Stimulated activated CD4-positive, alpha-beta T cell treated with anti-CD3 and anti-CD28 coated beads, Interleukin-2, amount 100 ng/mL, for 24 hours (primary cell): ENCODE data around the gene TUT1.
"Not testable (repeated sequence)": the region's sequence is repeated elsewhere in the genome, so short reads cannot be mapped to it uniquely, and the experiment has no call there.

Experiments
- DNase-seq, 2 donors: peaks; one replicate each; pipeline ENCODE4 v3.0.0-alpha.2; 2020

TUT1 gene

DNA sequence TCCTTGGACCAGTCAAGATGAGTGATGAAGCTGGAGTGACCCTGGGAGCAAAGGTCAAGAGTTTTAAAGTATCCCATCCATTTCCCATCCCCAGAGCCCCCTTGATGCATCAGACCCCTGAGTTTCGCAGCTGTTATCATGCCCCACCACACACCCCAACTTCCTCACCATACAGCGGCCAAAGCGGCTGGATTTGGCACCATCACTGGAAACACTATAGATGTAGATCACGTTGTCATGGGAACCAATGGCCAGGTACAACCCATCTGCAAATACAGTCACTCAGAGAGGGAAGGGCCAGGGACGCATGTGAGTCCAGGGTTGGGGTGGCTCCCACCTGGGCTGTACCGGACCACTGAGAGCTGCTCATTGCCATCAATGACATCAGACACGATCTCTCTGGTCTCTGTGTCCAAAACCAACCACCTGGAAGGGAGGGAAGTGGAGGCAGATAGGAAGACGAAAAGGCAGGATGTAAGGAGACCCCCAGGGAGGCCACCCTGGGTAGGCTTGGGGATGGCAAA, 12.5 kb upstream of the TUT1 start:
- no peak for DNase-seq

DNA sequence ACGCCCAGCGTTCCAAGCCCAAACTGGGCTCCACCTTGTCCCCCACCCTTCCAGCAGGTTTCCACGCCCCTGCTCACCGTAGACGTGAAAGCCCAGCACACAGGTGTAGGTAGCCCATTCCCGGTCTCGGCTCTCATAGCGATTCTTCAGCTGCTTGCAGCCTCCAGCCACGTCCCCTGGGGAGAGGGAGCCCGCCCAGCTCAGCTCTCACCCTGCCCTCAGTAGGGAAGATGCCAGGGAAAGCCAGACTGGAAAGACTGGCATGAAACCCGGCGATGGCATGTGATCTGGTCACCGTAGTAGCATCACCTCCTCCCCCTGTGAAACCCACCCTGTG, 11.7 kb upstream of the TUT1 start:
- DNase-seq: no peak

DNA sequence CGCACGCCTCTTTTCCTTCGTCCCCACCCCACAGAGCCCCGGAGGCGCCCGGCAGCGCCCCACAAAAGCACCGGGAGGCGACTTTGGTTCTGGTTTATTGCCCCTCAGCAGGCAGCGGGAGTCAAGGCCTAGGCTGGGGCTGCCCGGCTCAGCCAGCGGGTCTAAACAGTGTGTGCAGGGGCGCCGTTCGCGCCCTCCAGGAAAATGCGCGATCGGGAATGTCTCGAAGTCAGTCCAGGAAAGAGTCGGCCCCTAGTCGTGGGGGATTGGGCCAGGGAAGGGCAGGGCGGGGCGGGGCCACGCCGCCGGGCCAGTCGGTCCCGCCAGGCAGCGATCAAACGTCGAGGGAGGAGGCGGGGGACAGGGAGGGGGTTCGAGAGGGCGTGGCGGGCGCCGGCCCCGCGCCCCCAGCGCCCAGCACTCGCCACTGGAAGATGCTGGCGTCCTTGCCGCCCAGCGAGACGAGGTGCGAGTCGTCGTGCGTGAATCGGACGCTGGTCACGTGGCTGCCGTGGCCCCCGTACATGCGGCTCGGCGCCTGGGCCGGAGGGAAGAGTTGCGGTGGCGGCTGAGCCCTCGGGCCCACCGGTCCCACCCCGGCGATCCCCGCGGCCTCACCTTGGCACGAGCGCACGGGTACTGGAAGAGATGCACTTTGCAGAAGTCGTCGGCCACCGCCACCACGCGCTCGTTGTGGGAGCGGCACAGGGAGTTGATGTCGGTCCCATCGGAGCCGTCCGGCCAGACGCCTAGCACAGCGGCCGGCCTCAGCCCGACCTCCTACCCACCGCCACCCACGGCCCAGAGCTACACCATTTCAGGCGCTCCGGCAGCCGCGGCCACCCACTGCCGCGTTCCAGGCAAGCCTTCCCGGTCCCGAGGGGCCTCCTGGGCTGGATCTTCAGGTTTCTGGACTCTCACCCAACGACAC, 11.1 kb upstream of the TUT1 start:
- DNase-seq: peak in 1 of 2 donors; percentile 44

DNA sequence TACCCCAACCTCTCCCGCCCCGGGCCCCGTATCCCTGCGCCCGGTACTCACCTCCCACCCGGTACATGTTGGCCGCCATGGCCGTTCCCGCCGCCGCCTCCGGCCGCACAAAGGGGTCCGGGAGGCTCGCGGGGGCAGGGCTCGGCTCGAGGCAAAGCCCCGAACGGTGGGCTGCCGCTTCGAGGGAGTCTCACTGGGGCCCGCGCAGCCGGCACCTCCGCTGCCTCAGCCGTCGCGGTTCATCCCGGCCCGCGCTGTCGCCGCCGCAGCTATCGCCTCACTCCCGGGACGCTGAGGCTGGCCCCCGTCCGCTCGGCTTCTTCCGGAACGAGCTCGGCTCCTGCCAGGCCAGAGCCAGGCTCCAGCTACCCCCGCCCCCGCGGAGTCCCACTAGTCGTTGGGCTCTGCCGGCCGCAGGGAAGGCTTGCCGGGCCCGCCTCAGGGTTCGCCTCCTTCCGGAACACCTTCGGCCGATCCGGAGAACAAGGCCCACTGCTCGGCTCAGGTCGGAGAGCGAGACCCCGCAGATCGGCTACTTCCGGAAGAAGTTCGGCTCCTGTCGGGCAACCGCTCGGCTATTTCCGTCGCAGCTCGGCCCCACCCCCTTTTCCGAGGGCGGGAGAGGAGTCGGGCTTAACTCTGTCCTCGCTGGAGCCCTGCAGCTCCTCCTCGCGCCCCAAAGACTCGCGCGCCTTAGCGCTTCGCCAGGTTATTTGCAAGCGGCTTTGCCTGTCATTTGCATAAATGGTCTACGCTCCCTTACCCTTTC, 10.2 kb upstream of the TUT1 start, which contains the start of gene MTA2:
TSS of gene MTA2 (minus strand) at position 494 of the 769 bp plus-strand sequence. CDS start at position 79, 415 bp downstream.
- DNase-seq: peak; percentile 100

DNA sequence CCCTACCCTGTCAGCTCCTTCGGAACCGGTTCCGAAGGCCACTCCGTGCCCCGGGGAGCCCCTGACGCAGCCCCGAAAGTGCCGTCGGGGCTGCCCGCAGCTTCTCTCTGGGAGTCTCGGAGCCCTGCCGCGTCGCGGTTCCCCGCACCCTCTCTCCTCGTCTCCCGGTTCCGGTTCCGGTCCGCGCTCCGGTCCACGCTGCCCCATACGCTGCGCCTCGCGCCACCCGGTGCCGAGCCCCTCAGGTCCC, 9.7 kb upstream of the TUT1 start:
- DNase-seq: peak; percentile 67

DNA sequence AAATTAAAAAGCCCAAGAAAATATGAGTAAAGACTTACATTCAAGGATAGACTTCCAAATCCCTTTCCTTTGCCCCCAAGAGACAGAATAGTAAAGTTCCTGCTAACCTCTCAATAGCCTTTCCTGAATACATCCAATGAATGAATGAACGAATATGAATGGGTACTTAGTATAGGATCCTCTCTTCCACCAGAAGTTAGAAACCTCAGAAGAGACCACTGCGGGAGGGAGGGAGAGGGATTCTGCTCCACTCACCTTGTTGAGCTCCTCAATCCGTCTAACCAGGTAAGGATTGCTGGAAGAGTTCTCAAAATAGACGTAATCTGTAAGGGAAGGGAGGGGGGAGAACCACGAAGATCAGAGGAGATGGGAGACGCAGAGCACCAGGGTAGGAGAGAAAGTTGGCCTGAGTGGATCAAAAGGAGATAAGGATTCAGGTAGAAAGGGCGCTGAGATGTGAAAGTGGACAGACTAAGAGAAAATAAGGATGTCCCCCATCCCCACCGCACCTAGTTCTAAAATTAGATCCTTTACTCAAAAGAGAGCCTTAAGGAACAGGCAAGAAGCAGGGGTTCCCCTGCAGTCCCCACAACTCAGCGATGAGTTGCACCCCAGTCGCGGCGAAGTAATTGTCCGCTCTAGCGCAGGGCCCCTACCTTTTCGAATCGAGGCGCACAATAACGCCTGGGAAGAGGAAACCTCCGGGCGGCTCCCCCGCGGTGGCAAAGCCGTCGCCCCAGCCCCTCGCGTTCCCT, 9.2 kb upstream of the TUT1 start:
- no peak for DNase-seq

DNA sequence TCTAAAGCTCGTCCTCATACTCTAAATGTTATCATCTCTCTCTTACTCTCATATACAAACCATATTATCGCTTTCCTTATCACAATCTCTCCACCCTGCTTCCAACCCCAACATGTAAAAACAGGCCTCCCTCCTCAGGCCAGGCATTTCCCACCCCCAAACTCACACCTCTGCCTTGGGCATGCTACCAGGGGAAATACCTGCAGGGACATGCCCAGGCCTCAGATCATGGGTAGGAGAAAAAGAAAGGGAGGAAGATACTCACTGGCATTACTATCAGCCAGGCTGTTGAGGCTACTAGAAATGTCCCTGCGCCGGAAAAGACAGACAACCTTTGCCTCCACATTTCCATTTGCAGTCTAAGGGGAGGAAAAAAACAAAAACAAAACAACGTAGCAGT, 8.6 kb upstream of the TUT1 start:
- peak in 1 of 2 donors; percentile 34 for DNase-seq

DNA sequence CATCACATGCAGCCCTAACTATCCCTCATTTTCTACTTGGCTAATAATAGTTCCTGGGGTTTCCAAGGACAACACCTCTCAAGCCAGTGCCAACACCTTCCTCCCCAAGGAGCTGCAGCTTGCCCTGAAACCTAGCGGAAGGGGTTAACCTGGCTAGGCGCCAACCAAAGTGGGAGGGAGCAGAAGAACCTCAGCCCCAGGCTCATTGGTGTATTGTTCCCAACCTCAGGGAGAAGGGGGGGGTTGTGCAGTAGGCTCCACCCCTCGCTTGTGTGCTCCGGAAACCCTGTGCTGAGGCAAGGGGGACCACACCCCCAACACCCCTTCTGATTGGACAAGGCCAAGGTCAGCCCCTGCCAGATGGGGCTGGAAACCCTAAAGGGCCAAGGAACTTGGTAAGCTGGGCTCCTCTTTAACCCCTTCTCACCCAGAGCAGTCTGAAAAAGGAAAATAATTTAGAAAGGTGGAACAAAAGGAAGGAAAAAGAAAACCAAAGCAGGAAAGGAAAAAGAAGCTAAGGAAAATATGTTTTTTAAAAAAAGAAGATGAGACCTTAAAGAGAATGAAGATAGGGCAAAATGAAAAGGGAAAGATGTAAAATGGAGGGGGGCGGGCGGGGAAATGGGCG, 7.9 kb upstream of the TUT1 start:
- DNase-seq: peak; percentile 93 to 96

DNA sequence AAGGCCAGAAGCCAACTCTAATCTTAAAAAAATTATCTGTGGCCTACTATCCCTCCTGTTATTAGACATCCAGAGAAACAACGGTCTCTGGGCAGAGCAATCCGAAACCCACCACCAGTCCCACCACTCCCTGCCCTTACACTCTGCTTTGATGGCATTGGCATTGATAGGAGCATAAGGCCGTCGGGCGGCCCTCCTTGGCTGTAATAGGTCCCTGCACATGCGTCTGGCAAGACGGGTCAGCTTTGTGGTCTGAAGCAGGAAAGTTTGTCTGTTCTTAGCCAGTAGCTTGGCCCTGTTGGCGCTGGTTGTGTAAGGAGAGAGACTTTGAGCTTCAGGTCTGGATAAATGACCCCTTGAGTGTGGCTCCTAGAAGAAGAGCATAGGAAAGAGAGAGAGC, 3.8 kb upstream of the TUT1 start:
- DNase-seq: no peak

DNA sequence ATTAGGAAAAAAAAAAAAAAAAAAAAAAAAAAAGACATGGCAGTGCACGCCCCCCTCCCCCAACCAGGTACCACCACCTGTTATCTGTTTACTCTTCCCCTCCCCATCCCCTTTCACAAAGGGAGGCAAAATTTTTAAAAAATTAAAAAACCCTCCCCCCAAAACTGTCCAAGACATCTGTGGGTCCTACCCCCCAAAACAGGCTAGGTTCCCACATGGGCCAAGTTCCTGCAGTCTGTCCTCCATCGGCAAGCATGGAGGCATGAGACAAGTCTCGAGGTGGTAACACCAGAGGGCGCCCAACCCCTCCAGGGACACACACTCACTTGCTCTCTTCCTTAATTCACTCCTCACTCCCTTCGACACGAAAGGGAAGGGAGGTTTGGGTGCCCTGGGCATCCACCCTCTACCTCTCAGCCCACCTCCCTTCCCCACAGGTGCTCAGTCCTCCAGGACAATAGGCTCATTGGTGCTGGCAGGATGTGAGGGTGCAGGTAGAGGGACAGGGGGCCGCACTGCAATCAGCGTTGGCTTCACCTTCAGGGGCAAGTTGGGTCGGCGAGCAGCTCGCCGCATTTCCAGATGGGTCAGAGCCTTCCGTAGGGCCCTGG, 2.2 kb upstream of the TUT1 start:
- DNase-seq: peak; percentile 82 to 83

DNA sequence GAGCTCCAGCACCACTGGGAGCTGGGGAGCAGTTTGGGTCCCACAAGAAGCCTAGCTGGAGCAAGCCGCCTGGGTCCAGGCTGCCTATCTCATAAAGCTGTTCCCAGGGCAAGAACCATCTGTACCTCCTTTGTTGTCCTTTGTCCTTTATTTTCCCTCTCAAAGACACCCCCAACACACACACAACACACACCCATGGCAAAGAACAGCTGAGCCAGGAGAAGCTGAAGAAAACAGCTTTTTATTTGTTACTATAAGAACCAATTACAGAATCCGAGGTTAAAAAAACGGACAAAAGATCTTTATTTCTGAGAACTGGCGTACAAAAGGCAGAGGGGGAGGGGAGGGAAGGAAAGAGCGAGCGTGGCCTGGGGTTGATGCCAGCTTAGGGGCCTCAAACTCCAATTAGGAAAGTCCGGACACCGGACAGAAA, 1.7 kb upstream of the TUT1 start:
- no peak for DNase-seq

DNA sequence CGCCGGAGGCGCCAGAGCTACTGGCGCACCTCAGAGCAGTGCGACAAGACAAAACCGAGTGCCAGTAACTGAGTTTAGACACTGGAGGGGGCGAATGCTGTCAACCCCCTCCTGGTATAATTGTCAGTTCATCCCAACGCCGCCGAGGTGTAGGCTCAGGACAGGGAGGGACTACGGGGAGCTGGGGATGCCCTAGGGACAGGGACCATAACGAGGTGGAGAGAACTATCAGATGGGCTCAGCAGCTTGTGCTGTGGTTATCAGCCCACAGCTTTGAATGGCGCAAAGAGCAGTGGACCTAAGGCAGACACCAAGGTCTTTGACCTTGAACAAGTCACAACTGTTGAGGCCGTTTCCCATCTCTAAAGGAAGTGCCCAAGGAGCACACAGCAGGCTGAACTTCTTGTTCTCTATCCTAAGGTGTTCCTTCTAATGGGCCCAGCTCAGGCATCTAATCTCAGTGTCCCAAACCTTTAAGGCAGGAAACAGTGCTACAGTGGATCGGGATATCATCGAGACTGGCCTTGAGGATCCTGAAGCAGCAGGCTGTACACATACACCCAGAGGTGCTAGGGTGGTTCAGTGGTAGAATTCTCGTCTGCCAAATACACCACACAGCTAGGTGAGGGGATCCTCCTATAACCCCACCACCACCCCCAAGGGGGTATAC, 958 bp upstream of the TUT1 start:
- DNase-seq: no peak

DNA sequence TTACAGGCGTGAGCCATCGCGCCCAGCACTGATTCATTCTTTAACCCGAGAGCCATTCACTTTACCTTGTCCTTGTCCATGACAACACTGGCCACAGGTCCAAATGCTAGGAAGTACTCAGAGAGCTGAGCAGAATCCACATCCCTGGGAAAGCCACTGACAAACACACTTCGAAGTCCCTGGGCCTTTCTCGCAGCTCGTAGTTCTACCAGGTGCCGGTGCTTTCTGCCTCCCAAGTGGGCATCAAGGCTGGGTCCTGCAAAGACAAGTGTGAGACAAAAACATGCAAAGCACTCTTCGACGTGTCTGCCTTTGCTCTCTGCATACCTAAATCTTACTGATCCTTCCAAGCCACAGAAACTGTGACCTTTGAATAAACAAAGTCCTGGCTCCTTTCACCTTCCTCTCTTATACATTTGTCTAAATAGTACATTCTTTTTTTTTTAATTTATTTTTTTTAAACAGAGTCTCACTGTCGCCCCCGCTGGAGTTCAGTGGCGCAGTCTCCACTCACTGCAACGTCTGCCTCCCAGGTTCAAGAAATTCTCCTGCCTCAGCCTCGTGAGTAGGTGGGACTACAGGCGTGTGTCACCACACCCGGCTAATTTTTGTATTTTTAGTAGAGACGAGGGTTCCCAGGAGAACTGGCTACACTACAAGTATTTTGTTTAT, 2.2 kb downstream of the TUT1 start:
- DNase-seq: peak in 1 of 2 donors; percentile 38

DNA sequence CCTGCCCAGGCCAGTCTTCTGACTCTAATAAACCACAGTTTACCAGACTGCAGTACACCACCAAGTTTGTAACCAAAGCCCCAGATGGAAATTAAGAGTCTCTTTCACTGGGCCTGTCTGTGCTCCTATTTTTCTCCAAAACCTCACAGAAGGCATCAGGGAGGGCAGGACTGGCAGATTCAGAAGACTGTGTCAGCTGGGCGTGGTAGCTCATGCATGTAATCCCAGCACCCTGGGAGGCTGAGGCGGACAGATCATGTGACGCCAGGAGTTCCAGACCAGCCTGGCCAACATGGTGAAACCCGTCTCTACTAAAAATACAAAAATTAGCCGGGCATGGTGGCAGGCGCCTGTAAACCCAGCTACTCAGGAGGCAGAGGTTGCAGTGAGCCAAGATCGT, 6.0 kb downstream of the TUT1 start:
- not testable (repeated sequence) for DNase-seq

DNA sequence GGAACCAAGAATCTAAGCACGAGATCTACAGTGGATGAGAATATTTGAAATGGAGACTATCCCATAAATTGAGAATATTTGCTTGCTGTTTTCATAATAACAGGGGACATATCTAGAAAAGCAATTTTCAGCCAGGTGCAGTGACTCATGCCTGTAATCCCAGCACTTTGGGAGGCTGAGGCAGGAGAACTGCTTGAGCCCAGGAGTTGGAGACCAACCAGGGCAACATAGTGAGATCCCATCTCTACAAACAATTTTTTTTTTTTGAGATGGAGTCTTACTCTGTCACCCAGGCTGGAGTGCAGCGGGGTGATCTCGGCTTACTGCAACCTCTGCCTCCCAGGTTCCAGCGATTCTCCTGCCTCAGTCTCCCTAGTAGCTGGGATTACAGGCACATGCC, 9.6 kb downstream of the TUT1 start:
- not testable (repeated sequence) for DNase-seq

DNA sequence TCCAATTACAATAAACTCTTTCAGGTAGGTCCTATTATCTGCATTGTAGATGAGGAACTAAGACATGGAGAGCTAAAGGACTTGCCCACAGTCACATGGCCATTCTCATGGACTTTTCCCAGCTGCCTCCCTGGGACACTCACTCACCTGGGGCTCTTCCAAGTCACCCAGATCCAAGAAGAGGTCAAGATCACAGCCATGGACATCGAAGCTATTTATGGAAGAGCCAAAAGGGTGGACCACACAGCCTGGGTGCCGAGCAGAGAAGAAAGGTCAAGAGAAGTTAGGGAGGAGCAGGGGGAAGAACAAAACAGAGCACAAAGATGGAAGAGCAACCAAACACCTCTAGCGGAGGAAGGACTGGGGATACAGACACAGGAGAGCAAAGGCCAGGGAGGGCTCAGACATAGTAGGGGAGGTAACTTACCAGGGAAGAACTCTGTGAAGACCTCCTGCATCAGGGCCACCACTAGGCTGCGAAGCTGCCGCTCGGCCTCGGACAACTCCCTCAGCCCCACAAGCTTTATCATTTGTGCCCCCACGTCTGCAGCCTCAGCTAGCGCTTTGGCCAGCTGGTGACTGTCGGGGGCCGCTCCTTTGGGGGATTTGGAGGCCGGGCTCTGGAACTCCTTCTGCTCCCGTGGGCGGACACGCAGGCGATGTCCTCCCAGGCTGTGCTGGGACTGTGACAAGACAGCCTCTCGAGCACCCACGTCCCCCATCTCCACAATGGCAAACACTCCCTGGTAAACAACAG, 10.2 kb downstream of the TUT1 start:
- DNase-seq: no peak

DNA sequence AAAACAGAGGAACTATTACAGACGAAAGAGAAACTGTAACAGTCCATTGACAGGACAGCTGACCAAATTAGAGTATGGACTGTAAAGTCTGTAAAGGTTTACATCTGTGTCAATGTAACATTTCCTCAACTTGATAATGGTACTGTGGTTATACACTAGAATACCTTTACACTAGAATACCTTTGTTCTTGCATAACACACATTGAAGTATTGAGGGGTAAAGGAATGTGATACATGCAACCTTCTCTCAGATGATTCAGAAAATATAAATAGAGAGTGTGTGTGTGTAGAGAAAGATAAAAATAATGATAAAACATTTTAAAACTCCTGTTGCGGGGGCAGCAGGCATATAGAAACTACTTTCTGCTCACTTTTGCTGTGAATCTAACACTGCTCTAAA, 12.1 kb downstream of the TUT1 start:
- no peak for DNase-seq

DNA sequence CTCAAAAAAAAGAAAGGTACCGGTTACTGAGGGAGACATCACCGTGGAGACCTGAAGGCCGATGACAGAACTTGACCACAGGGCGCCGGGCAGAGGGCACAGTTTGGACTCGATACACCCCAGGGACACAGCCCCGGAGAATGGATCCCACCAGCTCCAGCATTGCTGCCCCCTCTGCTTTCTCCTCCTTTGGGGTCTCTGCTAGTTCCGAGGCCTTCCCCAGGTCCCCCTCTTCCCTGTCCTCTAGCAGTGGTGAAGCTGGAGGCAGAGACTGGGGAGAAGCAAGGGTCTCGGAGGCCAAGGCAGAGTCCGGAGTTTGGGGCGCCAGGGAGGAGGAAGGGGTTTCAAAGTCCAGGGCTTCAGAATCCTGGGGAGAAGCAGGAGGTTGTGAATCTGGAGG, 12.8 kb downstream of the TUT1 start:
- DNase-seq: no peak

DNA sequence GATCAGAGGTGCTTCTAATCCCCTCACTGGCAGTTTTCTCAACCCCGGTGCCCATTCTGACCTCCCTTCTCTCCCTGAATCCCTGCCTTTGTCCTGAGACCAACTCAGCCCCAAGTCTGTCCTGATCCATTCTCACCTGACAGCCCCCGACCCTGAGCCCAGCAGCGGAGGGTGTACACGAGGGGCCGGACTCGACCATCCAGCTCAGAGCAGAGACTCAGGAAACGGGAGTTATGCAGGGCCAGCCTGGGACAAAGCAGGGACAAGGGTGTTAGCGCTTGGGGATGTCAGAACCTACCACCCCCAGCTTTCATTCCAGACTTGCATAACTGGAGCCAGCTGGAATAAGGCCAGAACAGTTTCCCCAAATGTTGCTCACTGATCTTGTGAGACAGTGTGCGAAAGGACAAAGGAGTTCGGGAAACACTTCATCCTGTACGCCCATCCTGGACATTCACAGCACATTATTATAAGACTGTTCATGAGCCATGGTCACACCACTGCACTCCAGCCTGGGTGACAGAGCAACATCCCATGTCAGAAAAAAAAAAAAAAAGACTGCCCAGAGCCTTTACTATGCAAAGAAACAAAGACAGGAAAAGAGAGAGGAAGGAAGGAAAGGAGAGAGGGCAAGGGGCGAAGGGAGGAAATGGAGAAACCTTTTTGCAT, 14.1 kb downstream of the TUT1 start:
- no peak for DNase-seq

DNA sequence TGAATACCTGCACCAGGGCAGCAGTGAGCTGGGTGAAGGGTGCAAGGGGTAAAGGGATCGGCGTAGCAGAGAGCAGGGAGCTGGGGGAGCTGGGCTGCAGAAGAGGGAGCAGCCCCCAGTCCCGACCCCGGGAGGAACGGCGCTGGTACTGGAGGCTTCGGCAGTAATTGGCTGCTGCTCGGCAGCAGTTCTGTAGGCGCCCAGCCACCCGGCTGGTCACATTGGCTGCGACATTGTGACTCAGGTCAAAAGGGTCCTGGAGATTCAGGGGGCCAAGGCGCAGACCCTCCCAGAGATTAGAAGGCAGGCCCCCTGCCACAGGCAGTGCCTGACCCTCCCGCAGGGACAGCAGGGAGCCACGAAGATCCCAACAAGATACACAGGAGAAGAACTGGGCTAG, 15.5 kb downstream of the TUT1 start:
- DNase-seq: no peak
